ENCODE results near the gene OPA1.

OPA1 gene

DNA sequence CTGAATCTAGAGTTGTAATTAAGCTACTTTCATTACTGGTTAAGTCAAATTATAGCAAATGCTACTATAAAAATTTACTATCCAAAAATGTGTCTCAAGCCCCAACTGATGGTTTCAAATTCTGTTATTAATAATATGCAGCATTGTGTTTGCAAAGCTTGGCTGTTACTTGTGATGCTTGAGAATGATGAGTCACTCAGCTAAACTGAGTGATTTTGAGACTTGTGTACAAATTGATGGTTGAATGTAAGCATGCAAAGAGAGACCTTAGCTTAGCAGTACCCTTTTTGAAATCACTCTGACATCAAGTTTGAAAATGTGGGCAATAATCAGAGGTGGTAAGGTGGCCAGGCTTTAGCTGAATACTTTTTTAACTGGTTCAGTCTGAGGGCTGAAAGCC, 27.6 kb downstream of the OPA1 start:
- DNase-seq (ENCODE audit: low read depth): peak; percentile 51
- TF ChIP-seq, protein P1, sequence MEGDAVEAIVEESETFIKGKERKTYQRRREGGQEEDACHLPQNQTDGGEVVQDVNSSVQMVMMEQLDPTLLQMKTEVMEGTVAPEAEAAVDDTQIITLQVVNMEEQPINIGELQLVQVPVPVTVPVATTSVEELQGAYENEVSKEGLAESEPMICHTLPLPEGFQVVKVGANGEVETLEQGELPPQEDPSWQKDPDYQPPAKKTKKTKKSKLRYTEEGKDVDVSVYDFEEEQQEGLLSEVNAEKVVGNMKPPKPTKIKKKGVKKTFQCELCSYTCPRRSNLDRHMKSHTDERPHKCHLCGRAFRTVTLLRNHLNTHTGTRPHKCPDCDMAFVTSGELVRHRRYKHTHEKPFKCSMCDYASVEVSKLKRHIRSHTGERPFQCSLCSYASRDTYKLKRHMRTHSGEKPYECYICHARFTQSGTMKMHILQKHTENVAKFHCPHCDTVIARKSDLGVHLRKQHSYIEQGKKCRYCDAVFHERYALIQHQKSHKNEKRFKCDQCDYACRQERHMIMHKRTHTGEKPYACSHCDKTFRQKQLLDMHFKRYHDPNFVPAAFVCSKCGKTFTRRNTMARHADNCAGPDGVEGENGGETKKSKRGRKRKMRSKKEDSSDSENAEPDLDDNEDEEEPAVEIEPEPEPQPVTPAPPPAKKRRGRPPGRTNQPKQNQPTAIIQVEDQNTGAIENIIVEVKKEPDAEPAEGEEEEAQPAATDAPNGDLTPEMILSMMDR (IDR thresholded peaks at IDR 0.05; ENCODE audit: low read length, missing control alignments): no peak

DNA sequence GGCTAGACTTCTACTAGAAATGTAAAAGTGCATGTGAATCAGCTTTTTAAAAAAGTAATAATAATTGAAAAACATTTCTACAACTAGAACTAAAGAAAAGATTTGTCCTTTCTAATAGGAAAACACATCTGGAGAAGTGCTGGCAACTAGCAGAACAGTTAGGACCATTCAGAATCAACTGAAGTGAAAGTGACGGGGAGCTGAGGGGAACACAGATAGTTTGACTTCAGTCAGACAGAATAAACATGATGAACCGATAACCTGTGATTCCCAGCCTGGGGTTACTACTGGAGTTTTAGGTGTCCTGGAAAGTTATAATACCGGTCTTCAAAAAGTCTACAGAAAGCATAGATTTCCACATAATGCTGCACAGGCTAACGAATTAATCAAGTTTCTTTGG, 28.1 kb downstream of the OPA1 start:
- DNase-seq (ENCODE audit: low read depth): no peak
- TF ChIP-seq, protein P1 (IDR thresholded peaks at IDR 0.05; ENCODE audit: low read length, missing control alignments): no peak
- no peak overlapping the region for H3K4me3 ChIP-seq (replicated peaks; ENCODE audit: low read depth, low read length)

More for the DNA sequence above, 27.6 kb downstream of the OPA1 start:
- H3K4me3 ChIP-seq (replicated peaks; ENCODE audit: low read depth, low read length): no peak overlapping the region

DNA sequence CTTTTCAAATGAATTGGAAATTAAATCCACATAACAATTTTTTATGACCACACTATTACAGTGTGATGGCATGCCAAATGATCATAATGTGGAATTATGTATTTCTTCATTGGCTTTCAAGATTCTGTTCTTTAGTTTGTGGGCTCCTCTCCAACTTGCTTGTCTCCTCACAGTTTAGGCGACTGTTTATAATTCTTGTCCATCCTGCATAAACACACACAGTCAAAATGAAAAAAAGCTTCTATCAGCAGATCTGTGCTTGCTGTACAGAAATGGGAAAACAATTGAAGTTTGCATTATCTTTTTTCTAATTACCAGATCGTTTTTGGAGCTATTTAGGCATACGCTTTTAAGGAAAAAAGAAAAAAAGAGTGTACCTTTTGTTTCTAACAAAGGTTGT, 37.0 kb downstream of the OPA1 start:
- no peak overlapping the region for H3K4me3 ChIP-seq (replicated peaks; ENCODE audit: low read depth, low read length)
- TF ChIP-seq, protein P1 (IDR thresholded peaks at IDR 0.05; ENCODE audit: low read length, missing control alignments): no peak
- DNase-seq (ENCODE audit: low read depth): no peak

DNA sequence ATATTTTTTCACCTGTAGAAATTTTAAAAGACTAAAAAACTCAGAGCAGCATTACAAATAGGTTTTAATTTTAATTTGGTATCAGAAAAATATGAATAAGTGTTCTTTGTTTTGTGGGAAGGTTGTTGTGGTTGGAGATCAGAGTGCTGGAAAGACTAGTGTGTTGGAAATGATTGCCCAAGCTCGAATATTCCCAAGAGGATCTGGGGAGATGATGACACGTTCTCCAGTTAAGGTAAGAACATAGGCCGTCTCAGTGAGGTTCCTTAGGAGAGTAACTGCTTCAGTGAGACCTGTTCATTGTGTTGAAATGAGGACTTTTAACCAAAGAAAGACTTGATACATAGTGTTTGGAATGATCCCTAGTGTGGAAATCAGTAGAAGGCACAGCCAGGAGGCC, 44.8 kb downstream of the OPA1 start:
- TF ChIP-seq, protein P1 (IDR thresholded peaks at IDR 0.05; ENCODE audit: low read length, missing control alignments): no peak
- no peak overlapping the region for H3K4me3 ChIP-seq (replicated peaks; ENCODE audit: low read depth, low read length)
- DNase-seq (ENCODE audit: low read depth): peak; percentile 7

DNA sequence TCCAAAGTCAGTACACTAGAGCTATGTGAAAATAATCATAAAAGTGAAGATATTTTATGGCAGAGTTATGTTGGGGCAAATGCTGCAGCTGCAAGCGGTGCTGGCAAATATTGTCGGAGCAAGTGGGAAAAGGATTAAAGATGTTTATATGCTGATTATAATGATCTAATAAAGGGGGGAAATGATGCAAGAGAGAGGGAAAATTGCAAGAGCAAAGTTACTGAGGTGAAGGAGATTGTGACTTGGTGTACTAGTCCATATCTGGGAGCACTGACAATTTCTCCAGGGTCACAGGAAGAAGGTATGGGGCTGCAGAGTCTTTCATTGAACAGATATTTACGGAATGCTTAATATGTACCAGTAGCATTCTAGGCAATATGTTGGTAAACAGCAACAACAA, 45.8 kb downstream of the OPA1 start:
- no peak overlapping the region for H3K4me3 ChIP-seq (replicated peaks; ENCODE audit: low read depth, low read length)
- TF ChIP-seq, protein P1 (IDR thresholded peaks at IDR 0.05; ENCODE audit: low read length, missing control alignments): no peak
- no peak for DNase-seq (ENCODE audit: low read depth)

- TF ChIP-seq, protein P1 (IDR thresholded peaks at IDR 0.05; ENCODE audit: low read length, missing control alignments): no peak
- no peak for DNase-seq (ENCODE audit: low read depth)
- no peak overlapping the region for H3K4me3 ChIP-seq (replicated peaks; ENCODE audit: low read depth, low read length)
Measured at GRCh38 chr3:193640165-193640715, 47.2 kb downstream of the OPA1 start.

GRCh38 chr3:193640728-193641439, 47.9 kb downstream of the OPA1 start:
- no peak for DNase-seq (ENCODE audit: low read depth)
- TF ChIP-seq, protein P1 (IDR thresholded peaks at IDR 0.05; ENCODE audit: low read length, missing control alignments): no peak
- no peak overlapping the region for H3K4me3 ChIP-seq (replicated peaks; ENCODE audit: low read depth, low read length)

All from fibroblast of pulmonary artery (primary cell).